ENCODE measurements around the gene HIVEP1. TPM values are rescaled to one million over a fixed set of nuclear protein-coding genes. Genes with fewer than 3 reads are reported as not detected.

HIVEP1 gene
- total RNA-seq, 1 experiment from 2014 or later: 16.7 TPM

DNA sequence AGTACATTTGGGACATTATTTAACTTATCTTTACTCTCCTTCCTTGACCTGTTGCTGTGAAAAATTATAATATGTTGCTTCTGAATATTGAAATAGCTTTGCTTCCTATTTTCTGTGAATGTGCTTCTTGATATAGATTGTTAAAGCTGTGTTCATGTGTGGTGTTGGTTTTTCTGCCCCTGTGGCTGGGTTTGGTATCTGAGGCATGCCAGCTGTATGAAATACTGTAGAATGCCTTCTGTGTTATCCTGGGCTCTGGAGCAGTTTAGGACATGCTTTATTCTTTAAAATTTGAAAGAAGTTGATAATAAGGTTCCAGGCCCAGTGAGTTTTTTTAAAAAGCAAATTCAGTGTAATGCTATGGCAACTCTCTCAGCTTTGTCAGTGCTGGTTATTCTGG lies 71.7 kb downstream of the HIVEP1 start:
- H3K36me3 ChIP-seq (ENCODE audit: control insufficient read depth, insufficient read depth, low read length): no peaks in the 10 kb centered on the region
- in situ Hi-C loops (cut with HindIII; ENCODE audit: low pct_unique_long_range_greater_than_20kb, low sequenced_read_pairs) (no loop called here), intact Hi-C loops (cut with micrococcal nuclease; ENCODE audit: unreplicated experiment) (no loop called here)
- ChIA-PET POLR2A (no interaction called here), CTCF (no interaction called here)
- no peaks in the 10 kb centered on the region for H3K9me3 ChIP-seq (ENCODE audit: control insufficient read depth, insufficient read depth, low read depth, low read length)
- 0 out of 2 replicates have a peak, but pooled peaks cover 4% of the 10 kb centered on the region for H3K4me1 ChIP-seq (ENCODE audit: control insufficient read depth, insufficient read depth, low read length)
- no TSS peak for BruUV-seq (replicated peaks)
- no peaks in the 10 kb centered on the region for H3K27me3 ChIP-seq (ENCODE audit: control insufficient read depth, insufficient read depth, low read length)
- ATAC-seq (no peak), DNase-seq (ENCODE audit: low read depth, low spot score) (no peak)
- no peak overlapping the region for H3K27ac ChIP-seq (ENCODE audit: low read length)
- H3K4me3 ChIP-seq (ENCODE audit: low read depth in 2 of 2, low read length in 2 of 2): no peak overlapping the region
- TF ChIP-seq, protein P1, sequence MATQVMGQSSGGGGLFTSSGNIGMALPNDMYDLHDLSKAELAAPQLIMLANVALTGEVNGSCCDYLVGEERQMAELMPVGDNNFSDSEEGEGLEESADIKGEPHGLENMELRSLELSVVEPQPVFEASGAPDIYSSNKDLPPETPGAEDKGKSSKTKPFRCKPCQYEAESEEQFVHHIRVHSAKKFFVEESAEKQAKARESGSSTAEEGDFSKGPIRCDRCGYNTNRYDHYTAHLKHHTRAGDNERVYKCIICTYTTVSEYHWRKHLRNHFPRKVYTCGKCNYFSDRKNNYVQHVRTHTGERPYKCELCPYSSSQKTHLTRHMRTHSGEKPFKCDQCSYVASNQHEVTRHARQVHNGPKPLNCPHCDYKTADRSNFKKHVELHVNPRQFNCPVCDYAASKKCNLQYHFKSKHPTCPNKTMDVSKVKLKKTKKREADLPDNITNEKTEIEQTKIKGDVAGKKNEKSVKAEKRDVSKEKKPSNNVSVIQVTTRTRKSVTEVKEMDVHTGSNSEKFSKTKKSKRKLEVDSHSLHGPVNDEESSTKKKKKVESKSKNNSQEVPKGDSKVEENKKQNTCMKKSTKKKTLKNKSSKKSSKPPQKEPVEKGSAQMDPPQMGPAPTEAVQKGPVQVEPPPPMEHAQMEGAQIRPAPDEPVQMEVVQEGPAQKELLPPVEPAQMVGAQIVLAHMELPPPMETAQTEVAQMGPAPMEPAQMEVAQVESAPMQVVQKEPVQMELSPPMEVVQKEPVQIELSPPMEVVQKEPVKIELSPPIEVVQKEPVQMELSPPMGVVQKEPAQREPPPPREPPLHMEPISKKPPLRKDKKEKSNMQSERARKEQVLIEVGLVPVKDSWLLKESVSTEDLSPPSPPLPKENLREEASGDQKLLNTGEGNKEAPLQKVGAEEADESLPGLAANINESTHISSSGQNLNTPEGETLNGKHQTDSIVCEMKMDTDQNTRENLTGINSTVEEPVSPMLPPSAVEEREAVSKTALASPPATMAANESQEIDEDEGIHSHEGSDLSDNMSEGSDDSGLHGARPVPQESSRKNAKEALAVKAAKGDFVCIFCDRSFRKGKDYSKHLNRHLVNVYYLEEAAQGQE (IDR thresholded peaks at IDR 0.05; ENCODE audit: insufficient read depth in 1 of 2, low read depth in 2 of 2, low read length in 1 of 2): no peak
- TF ChIP-seq TCF7L2 (IDR thresholded peaks at IDR 0.05; ENCODE audit: low read depth, low read length) (no peak), POLR2AphosphoS5 (IDR thresholded peaks at IDR 0.05; ENCODE audit: low read depth, low read length) (no peak), SIN3A (IDR thresholded peaks at IDR 0.05; ENCODE audit: borderline replicate concordance, insufficient read depth, low read depth, low read length) (no peak)
- TF ChIP-seq, protein P2, sequence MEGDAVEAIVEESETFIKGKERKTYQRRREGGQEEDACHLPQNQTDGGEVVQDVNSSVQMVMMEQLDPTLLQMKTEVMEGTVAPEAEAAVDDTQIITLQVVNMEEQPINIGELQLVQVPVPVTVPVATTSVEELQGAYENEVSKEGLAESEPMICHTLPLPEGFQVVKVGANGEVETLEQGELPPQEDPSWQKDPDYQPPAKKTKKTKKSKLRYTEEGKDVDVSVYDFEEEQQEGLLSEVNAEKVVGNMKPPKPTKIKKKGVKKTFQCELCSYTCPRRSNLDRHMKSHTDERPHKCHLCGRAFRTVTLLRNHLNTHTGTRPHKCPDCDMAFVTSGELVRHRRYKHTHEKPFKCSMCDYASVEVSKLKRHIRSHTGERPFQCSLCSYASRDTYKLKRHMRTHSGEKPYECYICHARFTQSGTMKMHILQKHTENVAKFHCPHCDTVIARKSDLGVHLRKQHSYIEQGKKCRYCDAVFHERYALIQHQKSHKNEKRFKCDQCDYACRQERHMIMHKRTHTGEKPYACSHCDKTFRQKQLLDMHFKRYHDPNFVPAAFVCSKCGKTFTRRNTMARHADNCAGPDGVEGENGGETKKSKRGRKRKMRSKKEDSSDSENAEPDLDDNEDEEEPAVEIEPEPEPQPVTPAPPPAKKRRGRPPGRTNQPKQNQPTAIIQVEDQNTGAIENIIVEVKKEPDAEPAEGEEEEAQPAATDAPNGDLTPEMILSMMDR (IDR thresholded peaks at IDR 0.05): no peak

DNA sequence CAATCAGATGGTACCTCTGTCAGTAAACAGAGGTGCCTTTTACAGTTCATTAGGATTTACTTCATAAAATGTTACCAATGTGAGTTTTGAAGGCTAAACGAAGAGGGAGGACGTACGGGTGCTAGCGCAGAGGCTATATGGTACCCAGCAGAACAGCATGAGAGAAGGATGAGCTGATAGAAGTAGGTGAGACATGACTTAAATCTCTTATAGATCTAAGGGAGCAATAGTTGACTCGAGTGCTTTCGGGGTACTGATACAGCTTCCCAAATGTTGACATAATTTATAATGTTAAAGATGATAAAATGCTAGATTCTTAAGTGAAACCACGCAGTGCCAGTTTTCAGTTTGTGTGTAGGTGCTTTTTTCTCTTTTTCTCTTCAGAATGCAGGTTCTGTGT lies 72.6 kb downstream of the HIVEP1 start:
- in situ Hi-C loops (cut with HindIII; ENCODE audit: low pct_unique_long_range_greater_than_20kb, low sequenced_read_pairs): no loop called here
- DNase-seq (ENCODE audit: low read depth, low spot score): no peak

More for the DNA sequence above, 72.6 kb downstream of the HIVEP1 start:
- Histone ChIP-seq H3K27ac (ENCODE audit: low read length) (no peak overlapping the region), H3K27me3 (ENCODE audit: control insufficient read depth, insufficient read depth, low read length) (no peaks in the 10 kb centered on the region), H3K4me1 (ENCODE audit: control insufficient read depth, insufficient read depth, low read length) (0 out of 2 replicates have a peak, but pooled peaks cover 4% of the 10 kb centered on the region), H3K4me3 (ENCODE audit: low read depth in 2 of 2, low read length in 2 of 2) (no peak overlapping the region), H3K36me3 (ENCODE audit: control insufficient read depth, insufficient read depth, low read length) (no peaks in the 10 kb centered on the region), H3K9me3 (ENCODE audit: control insufficient read depth, insufficient read depth, low read depth, low read length) (no peaks in the 10 kb centered on the region)
- ATAC-seq: no peak
- intact Hi-C loops (cut with micrococcal nuclease; ENCODE audit: unreplicated experiment): no loop called here
- TF ChIP-seq POLR2AphosphoS5 (IDR thresholded peaks at IDR 0.05; ENCODE audit: low read depth, low read length) (no peak), TCF7L2 (IDR thresholded peaks at IDR 0.05; ENCODE audit: low read depth, low read length) (no peak), SIN3A (IDR thresholded peaks at IDR 0.05; ENCODE audit: borderline replicate concordance, insufficient read depth, low read depth, low read length) (no peak)
- TF ChIP-seq, protein P1 (IDR thresholded peaks at IDR 0.05; ENCODE audit: insufficient read depth in 1 of 2, low read depth in 2 of 2, low read length in 1 of 2): no peak
- TF ChIP-seq, protein P2 (IDR thresholded peaks at IDR 0.05): no peak
- BruUV-seq (replicated peaks): no TSS peak
- POLR2A ChIA-PET: no interaction called here
- CTCF ChIA-PET: no interaction called here

Measured in Panc1 (cell line).